Upper lobe of right lung (tissue), 1 donor: ENCODE data around the gene ZNF511. TPM values are rescaled to one million over a fixed set of nuclear protein-coding genes. Genes with fewer than 3 reads are reported as not detected.
"Not testable (repeated sequence)": the region's sequence is repeated elsewhere in the genome, so short reads cannot be mapped to it uniquely, and the experiment has no call there.

ENCODE experiments used
- ATAC-seq: fragments of 200-7000 bp; cut with Tn5 transposase; one replicate; pipeline ENCODE4 v1.9.1; 2020; ENCODE audit warnings: mild to moderate bottlenecking, moderate library complexity
- DNase-seq: peaks from one replicate; pipeline ENCODE4 v3.0.0-alpha.2; 2020
- H3K27ac ChIP-seq: fragments of 200-600 bp; one replicate; pipeline ENCODE4 v1.8.0; 2022
- H3K27me3 ChIP-seq: fragments of 200-600 bp; one replicate; pipeline ENCODE4 v1.8.0; 2022; ENCODE audit warnings: mild to moderate bottlenecking
- H3K36me3 ChIP-seq: fragments of 200-600 bp; one replicate; pipeline ENCODE4 v1.8.0; 2022
- H3K4me1 ChIP-seq: fragments of 200-600 bp; one replicate; pipeline ENCODE4 v1.8.0; 2022
- H3K4me3 ChIP-seq: fragments of 200-600 bp; one replicate; pipeline ENCODE4 v1.8.0; 2022; ENCODE audit warnings: mild to moderate bottlenecking
- H3K9me3 ChIP-seq: fragments of 200-600 bp; one replicate; pipeline ENCODE4 v1.8.0; 2022
- CTCF ChIP-seq: fragments of 200-600 bp; IDR thresholded peaks from one replicate; pipeline ENCODE4 v1.8.0; 2022; ENCODE audit warnings: antibody characterized with exemption
- intact Hi-C: fragments of 100-400 bp; cut with DNase I; formaldehyde crosslinking; loops from one replicate; pipeline ENCODE4 v1.11.0; 2022
- total RNA-seq: library from RNA; stranded (reverse); fragmentation: NEBNext Ultra II Directional; extraction: Animal tissue kit (Norgen Biotek cat#: 25700); gene quantifications from one replicate; pipeline ENCODE4 v1.2.1, GENCODE V29; 2021
- donor health status: DM: no; HTN: yes; CAD: no; lungs with severe emphysema.

Gene ZNF511
- total RNA-seq, 1 donor from 2014 or later: 42.8 TPM

- H3K36me3 ChIP-seq: peaks cover 19% of the 10 kb centered on the region
- ATAC-seq: no peak
- H3K27ac ChIP-seq: no peak overlapping the region
- peaks cover 11% of the 10 kb centered on the region for H3K27me3 ChIP-seq
- peaks cover 3% of the 10 kb centered on the region for H3K4me1 ChIP-seq
- H3K4me3 ChIP-seq: no peak overlapping the region
- DNase-seq: no peak
- TF ChIP-seq CTCF: no peak
- no peaks in the 10 kb centered on the region for H3K9me3 ChIP-seq
- intact Hi-C loops: no loop called here
Measured at GRCh38 chr10:133315847-133316246, 7.1 kb downstream of the ZNF511 start.

GRCh38 chr10:133316266-133316665, 7.6 kb downstream of the ZNF511 start:
- Histone ChIP-seq H3K27ac (no peak overlapping the region), H3K36me3 (peaks cover 15% of the 10 kb centered on the region), H3K27me3 (peaks cover 11% of the 10 kb centered on the region), H3K4me1 (peaks cover 3% of the 10 kb centered on the region), H3K9me3 (no peaks in the 10 kb centered on the region), H3K4me3 (no peak overlapping the region)
- no peak for DNase-seq
- no peak for ATAC-seq
- no peak for TF ChIP-seq CTCF
- intact Hi-C loops: no loop called here

- TF ChIP-seq CTCF: no peak
- Histone ChIP-seq H3K4me3 (no peak overlapping the region), H3K36me3 (peaks cover 10% of the 10 kb centered on the region), H3K27ac (no peak overlapping the region), H3K9me3 (no peaks in the 10 kb centered on the region), H3K27me3 (peaks cover 11% of the 10 kb centered on the region), H3K4me1 (peaks cover 3% of the 10 kb centered on the region)
- intact Hi-C loops: no loop called here
- ATAC-seq (no peak), DNase-seq (no peak)
Measured at GRCh38 chr10:133316732-133317131, 8.0 kb downstream of the ZNF511 start.

- Histone ChIP-seq H3K27me3 (peaks cover 11% of the 10 kb centered on the region), H3K36me3 (no peaks in the 10 kb centered on the region), H3K4me1 (peaks cover 3% of the 10 kb centered on the region), H3K9me3 (no peaks in the 10 kb centered on the region), H3K4me3 (peak overlapping the region; percentile 26), H3K27ac (no peak overlapping the region)
- DNase-seq (peak; percentile 85), ATAC-seq (peak; percentile 95)
- TF ChIP-seq CTCF: peak; percentile 69
- intact Hi-C loops: no loop called here
Measured at GRCh38 chr10:133318494-133319127, 9.9 kb downstream of the ZNF511 start.

GRCh38 chr10:133320852-133321422, 12.2 kb downstream of the ZNF511 start:
- H3K27ac ChIP-seq, H3K9me3 ChIP-seq, intact Hi-C loops, H3K4me3 ChIP-seq, ATAC-seq, H3K36me3 ChIP-seq, H3K4me1 ChIP-seq, DNase-seq: not testable (repeated sequence)
- H3K27me3 ChIP-seq: peaks cover 23% of the 10 kb centered on the region

GRCh38 chr10:133322064-133322709, 13.5 kb downstream of the ZNF511 start:
- H3K27ac ChIP-seq, H3K4me3 ChIP-seq, intact Hi-C loops, H3K36me3 ChIP-seq, H3K9me3 ChIP-seq, ATAC-seq, DNase-seq: not testable (repeated sequence)
- Histone ChIP-seq H3K27me3 (peaks cover 36% of the 10 kb centered on the region), H3K4me1 (peaks cover 12% of the 10 kb centered on the region)
